GM19397 (cell line): ENCODE data around the gene PFAS.
"Not testable (repeated sequence)": the region's sequence is repeated elsewhere in the genome, so short reads cannot be mapped to it uniquely, and the experiment has no call there.

Source experiments
- ATAC-seq: cut with Tn5 transposase; IDR thresholded peaks from one replicate; pipeline ENCODE4 v1.9.1; 2021; ENCODE audit warnings: mild to moderate bottlenecking, moderate library complexity; ENCODE audit not compliant: unreplicated experiment

Gene PFAS

GRCh38 chr17:8248751-8249607 lies at the start of gene PFAS:
PFAS (plus strand) TSS chr17:8249289; CDS start chr17:8253938, 4,649 bp downstream.
- ATAC-seq = peak; percentile 56

- ATAC-seq = no peak
Observed at GRCh38 chr17:8204761-8205555, 44.1 kb upstream of the PFAS start.

- no peak for ATAC-seq
Observed at GRCh38 chr17:8206536-8206935, 42.6 kb upstream of the PFAS start.

- peak; percentile 71 for ATAC-seq
Observed at GRCh38 chr17:8209907-8210760, 39.0 kb upstream of the PFAS start, which contains the start of gene AURKB. AURKB (minus strand) TSS chr17:8210575; CDS start chr17:8210224, 351 bp downstream.

GRCh38 chr17:8210761-8211458 lies 38.2 kb upstream of the PFAS start:
- ATAC-seq = no peak

GRCh38 chr17:8212312-8213180 lies 36.5 kb upstream of the PFAS start:
- no peak for ATAC-seq

GRCh38 chr17:8214000-8214399 lies 35.1 kb upstream of the PFAS start:
- ATAC-seq = not testable (repeated sequence)

GRCh38 chr17:8220783-8221662 lies 28.1 kb upstream of the PFAS start:
- ATAC-seq = peak; percentile 27

- ATAC-seq = peak; percentile 36
Observed at GRCh38 chr17:8221663-8222379, 27.3 kb upstream of the PFAS start.

GRCh38 chr17:8222380-8222629 lies 26.8 kb upstream of the PFAS start:
- peak; percentile 29 for ATAC-seq

- peak; percentile 34 for ATAC-seq
Observed at GRCh38 chr17:8222630-8223355, 26.3 kb upstream of the PFAS start.

GRCh38 chr17:8223356-8224126 lies 25.5 kb upstream of the PFAS start:
- ATAC-seq = peak; percentile 9

- no peak for ATAC-seq
Observed at GRCh38 chr17:8224891-8225812, 23.9 kb upstream of the PFAS start.

- ATAC-seq = no peak
Observed at GRCh38 chr17:8225813-8226535, 23.1 kb upstream of the PFAS start.
